Fibroblast of lung (primary cell): ENCODE measurements around the gene MRPS22. TPM values are rescaled to one million over a fixed set of nuclear protein-coding genes. Genes with fewer than 3 reads are reported as not detected.
A peak's percentile ranks its signal among the peaks of the same experiment; 100 is the strongest.

Source experiments
- DNase-seq, 2 donors: peaks; one replicate each; pipeline versions ENCODE4 v3.0.0 to v3.0.0-alpha.2; 2010; ENCODE audit warnings: low read depth in 2 of 2
- H2AFZ ChIP-seq: 2 replicates; pipeline ENCODE4 v1.5.1; 2012; ENCODE audit warnings: low read length, control low read depth, inconsistent platforms
- H3K27ac ChIP-seq: 2 replicates; pipeline ENCODE4 v1.5.1; 2011; ENCODE audit warnings: low read length, control low read depth; ENCODE audit not compliant: insufficient read depth
- H3K27me3 ChIP-seq: 2 replicates; pipeline ENCODE4 v1.5.1; 2011; ENCODE audit warnings: mild to moderate bottlenecking, low read length; ENCODE audit not compliant: control insufficient read depth, insufficient read depth
- H3K36me3 ChIP-seq: 2 replicates; pipeline ENCODE4 v1.5.1; 2011; ENCODE audit warnings: low read length; ENCODE audit not compliant: control insufficient read depth, insufficient read depth
- H3K4me1 ChIP-seq: 2 replicates; pipeline ENCODE4 v1.5.1; 2011; ENCODE audit warnings: low read length; ENCODE audit not compliant: control insufficient read depth, insufficient read depth; ENCODE audit errors: extremely low read depth
- H3K4me2 ChIP-seq: 2 replicates; pipeline ENCODE4 v1.5.1; 2011; ENCODE audit warnings: low read length, control low read depth; ENCODE audit not compliant: insufficient read depth; ENCODE audit errors: extremely low read depth
- H3K4me3 ChIP-seq, 4 experiments: fragments of 200-600 bp in 1 of 4; sonication (generic) in 1 of 4; replicated peaks in 1 of 4; 2 replicates each; pipeline ENCODE4 v1.5.1; 2011 to 2016; ENCODE audit warnings: low read length in 4 of 4, low read depth in 3 of 4, mild to moderate bottlenecking in 3 of 4, control low read depth in 2 of 4, inconsistent platforms in 1 of 4, mixed read lengths in 1 of 4; ENCODE audit not compliant: insufficient read depth in 1 of 4; ENCODE audit errors: control extremely low read depth in 1 of 4
- H3K79me2 ChIP-seq: 2 replicates; pipeline ENCODE4 v1.5.1; 2012; ENCODE audit warnings: mild to moderate bottlenecking, low read length, inconsistent platforms; ENCODE audit not compliant: control insufficient read depth, insufficient read depth
- H3K9ac ChIP-seq: 2 replicates; pipeline ENCODE4 v1.5.1; 2011; ENCODE audit warnings: mild to moderate bottlenecking, low read length, control low read depth; ENCODE audit not compliant: insufficient read depth
- H3K9me3 ChIP-seq: 2 replicates; pipeline ENCODE4 v1.5.1; 2012; ENCODE audit warnings: low read depth, low read length; ENCODE audit not compliant: control insufficient read depth, insufficient read depth
- H4K20me1 ChIP-seq: 2 replicates; pipeline ENCODE4 v1.5.1; 2011; ENCODE audit warnings: low read length; ENCODE audit not compliant: control insufficient read depth, insufficient read depth; ENCODE audit errors: extremely low read depth
- CTCF ChIP-seq, 2 donors: IDR thresholded peaks in 1 of 2; conservative IDR thresholded peaks in 1 of 2; 1 replicate in 1 of 2; 2 replicates in 1 of 2; pipeline ENCODE4 v1.5.1; 2011 to 2012; ENCODE audit warnings: low read length in 2 of 2, control low read depth in 1 of 2, inconsistent platforms in 1 of 2, low read depth in 1 of 2, mild to moderate bottlenecking in 1 of 2
- EZH2 ChIP-seq: IDR thresholded peaks from 2 replicates; pipeline ENCODE4 v1.5.1; 2012; ENCODE audit warnings: low read length, control low read depth, mild to moderate bottlenecking; ENCODE audit errors: missing control alignments
- polyA plus RNA-seq, 2 donors: library from polyadenylated mRNA; depleted of rRNA in 1 of 2; stranded (reverse) in 1 of 2; unstranded in 1 of 2; fragments of >200 nt; gene quantifications; 2 replicates each; pipeline ENCODE4 v1.2.1, GENCODE V29; 2011 to 2012; ENCODE audit warnings: missing spikeins in 1 of 2
- total RNA-seq: library from RNA; depleted of rRNA; stranded (reverse); fragments of >200 nt; gene quantifications from 2 replicates; pipeline ENCODE4 v1.2.1, GENCODE V29; 2014

MRPS22 gene
- total and polyA plus RNA-seq, 2 donors (not counting 1 experiment from before 2014, with no cell fraction given), result 56.7 to 81.3 TPM

DNA sequence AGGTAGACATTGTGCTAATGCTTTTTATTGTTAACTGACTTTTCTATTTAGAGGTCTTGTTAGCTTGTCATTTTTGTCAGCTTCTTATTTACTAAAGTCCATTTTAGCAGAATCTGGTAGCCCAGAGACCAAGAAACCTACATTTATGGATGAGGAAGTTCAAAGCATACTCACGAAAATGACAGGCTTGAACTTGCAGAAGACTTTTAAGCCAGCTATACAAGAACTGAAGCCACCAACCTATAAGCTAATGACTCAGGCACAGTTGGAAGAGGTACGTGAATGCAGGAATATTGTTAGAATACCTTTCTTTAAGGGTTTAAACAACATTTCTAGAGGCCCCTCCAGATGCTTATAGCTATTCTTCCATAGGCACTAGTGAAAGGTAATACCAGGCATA, 3.0 kb downstream of the MRPS22 start:
- Histone ChIP-seq H3K79me2 (peaks cover 31% of the 10 kb centered on the region), H4K20me1 (no peaks in the 10 kb centered on the region), H3K4me2 (no peak overlapping the region), H3K27ac (no peak overlapping the region), H3K9me3 (no peaks in the 10 kb centered on the region), H3K9ac (no peak overlapping the region), H3K4me1 (no peaks in the 10 kb centered on the region), H3K36me3 (peaks cover 4% of the 10 kb centered on the region), H3K27me3 (no peaks in the 10 kb centered on the region), H3K4me3 (no peak overlapping the region), H2AFZ (no peak overlapping the region)
- no peak for TF ChIP-seq CTCF (conservative IDR thresholded peaks at IDR 0.05 in 1 of 2, IDR thresholded peaks at IDR 0.05 in 1 of 2; ENCODE audit: low read depth in 1 of 2, low read length in 2 of 2)
- TF ChIP-seq EZH2, result no peak
- no peak for DNase-seq

- Histone ChIP-seq H3K36me3 (peaks cover 11% of the 10 kb centered on the region), H4K20me1 (no peaks in the 10 kb centered on the region), H3K9ac (no peak overlapping the region), H3K27me3 (no peaks in the 10 kb centered on the region), H3K4me3 (no peak overlapping the region), H3K4me1 (no peaks in the 10 kb centered on the region), H3K79me2 (no peaks in the 10 kb centered on the region), H3K4me2 (no peak overlapping the region), H3K27ac (no peak overlapping the region), H3K9me3 (no peaks in the 10 kb centered on the region), H2AFZ (no peak overlapping the region)
- TF ChIP-seq EZH2, result no peak
- TF ChIP-seq CTCF (conservative IDR thresholded peaks at IDR 0.05 in 1 of 2, IDR thresholded peaks at IDR 0.05 in 1 of 2; ENCODE audit: low read depth in 1 of 2, low read length in 2 of 2), result peak; percentile 90 to 97
- peak; percentile 65 to 69 for DNase-seq
These were observed 10.2 kb downstream of the MRPS22 start for GRCh38 chr3:139353920-139354556.

- no peaks in the 10 kb centered on the region for H3K9me3 ChIP-seq
These were observed 10.8 kb downstream of the MRPS22 start for GRCh38 chr3:139354661-139355060.

More at GRCh38 chr3:139354661-139355060, 10.8 kb downstream of the MRPS22 start:
- H2AFZ ChIP-seq, result no peak overlapping the region
- no peaks in the 10 kb centered on the region for H3K79me2 ChIP-seq
- H3K4me3 ChIP-seq, result no peak overlapping the region
- H3K4me1 ChIP-seq, result no peaks in the 10 kb centered on the region
- DNase-seq, result no peak
- no peaks in the 10 kb centered on the region for H3K27me3 ChIP-seq
- peaks cover 11% of the 10 kb centered on the region for H3K36me3 ChIP-seq
- TF ChIP-seq CTCF (conservative IDR thresholded peaks at IDR 0.05 in 1 of 2, IDR thresholded peaks at IDR 0.05 in 1 of 2; ENCODE audit: low read depth in 1 of 2, low read length in 2 of 2) (no peak), EZH2 (no peak)
- H4K20me1 ChIP-seq, result no peaks in the 10 kb centered on the region
- no peak overlapping the region for H3K4me2 ChIP-seq
- H3K27ac ChIP-seq, result no peak overlapping the region
- no peak overlapping the region for H3K9ac ChIP-seq
